Measurements from ENCODE around the gene TBCD. TPM values are rescaled to one million over a fixed set of nuclear protein-coding genes. Genes with fewer than 3 reads are reported as not detected.

Gene TBCD
- total and polyA plus RNA-seq, 8 donors: 28.7 to 161 (median 40.0) TPM

DNA sequence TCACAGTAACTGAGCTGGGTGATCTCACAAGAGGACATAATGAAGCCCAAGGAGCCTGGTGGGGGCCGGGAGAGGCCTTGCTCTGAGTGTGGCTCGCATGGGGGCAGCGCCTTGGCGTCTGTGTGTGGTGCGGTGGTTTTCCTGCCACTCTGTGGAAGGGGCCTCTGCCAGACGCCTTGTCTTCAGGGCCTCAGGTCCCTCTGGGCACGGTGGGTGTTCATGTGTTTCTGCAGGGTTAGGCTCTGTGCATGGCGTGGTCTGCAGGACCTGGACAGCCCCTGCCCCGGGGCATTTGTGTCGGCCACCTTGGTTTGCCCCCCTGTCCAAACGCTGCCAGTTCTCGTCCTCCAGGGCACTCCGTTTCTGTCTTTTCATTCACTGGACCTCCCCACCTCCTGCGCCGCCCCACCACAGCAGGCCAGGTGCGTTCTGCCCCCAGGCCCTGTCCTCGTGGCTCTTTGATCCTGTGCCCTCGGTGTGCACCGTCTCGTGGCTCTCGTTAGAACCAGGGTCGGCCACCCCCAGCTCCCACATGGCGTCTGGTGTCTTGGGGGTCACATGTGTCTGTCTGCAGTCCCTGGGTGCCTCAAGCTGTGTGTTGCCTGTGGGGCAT is 131.7 kb downstream of the TBCD start:
- H3K9me3 ChIP-seq: no peaks in the 10 kb centered on the region
- 56 to 59% methylated on average over 23 of the region's 23 CpGs for WGBS, 2 donors
- H3K27me3 ChIP-seq: no peaks in the 10 kb centered on the region
- TF ChIP-seq, protein P1, sequence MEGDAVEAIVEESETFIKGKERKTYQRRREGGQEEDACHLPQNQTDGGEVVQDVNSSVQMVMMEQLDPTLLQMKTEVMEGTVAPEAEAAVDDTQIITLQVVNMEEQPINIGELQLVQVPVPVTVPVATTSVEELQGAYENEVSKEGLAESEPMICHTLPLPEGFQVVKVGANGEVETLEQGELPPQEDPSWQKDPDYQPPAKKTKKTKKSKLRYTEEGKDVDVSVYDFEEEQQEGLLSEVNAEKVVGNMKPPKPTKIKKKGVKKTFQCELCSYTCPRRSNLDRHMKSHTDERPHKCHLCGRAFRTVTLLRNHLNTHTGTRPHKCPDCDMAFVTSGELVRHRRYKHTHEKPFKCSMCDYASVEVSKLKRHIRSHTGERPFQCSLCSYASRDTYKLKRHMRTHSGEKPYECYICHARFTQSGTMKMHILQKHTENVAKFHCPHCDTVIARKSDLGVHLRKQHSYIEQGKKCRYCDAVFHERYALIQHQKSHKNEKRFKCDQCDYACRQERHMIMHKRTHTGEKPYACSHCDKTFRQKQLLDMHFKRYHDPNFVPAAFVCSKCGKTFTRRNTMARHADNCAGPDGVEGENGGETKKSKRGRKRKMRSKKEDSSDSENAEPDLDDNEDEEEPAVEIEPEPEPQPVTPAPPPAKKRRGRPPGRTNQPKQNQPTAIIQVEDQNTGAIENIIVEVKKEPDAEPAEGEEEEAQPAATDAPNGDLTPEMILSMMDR (IDR thresholded peaks at IDR 0.05): no peak
- peak in 1 of 6 donors; percentile 78 for DNase-seq
- H3K4me3 ChIP-seq: peak overlapping the region in 2 of 4 donors; percentile 14 to 22
- H3K27ac ChIP-seq: peak overlapping the region; percentile 86 to 90 (median 89)
- no peak for ATAC-seq
- no peaks in the 10 kb centered on the region for H3K36me3 ChIP-seq
- intact Hi-C loops (cut with DNase I): no loop called here
- no peak for FAIRE-seq
- H3K4me1 ChIP-seq: peaks cover 26 to 37% (median 33%) of the 10 kb centered on the region in 3 donors

GRCh38 chr17:82884341-82884969 is 132.6 kb downstream of the TBCD start:
- intact Hi-C loops (cut with DNase I): no loop called here
- FAIRE-seq (no peak), DNase-seq (peak in 1 of 6 donors; percentile 69), ATAC-seq (no peak)
- Histone ChIP-seq H3K9me3 (no peaks in the 10 kb centered on the region), H3K4me1 (peaks cover 30 to 46% (median 41%) of the 10 kb centered on the region in 3 donors), H3K27ac (peak overlapping the region; percentile 86 to 90 (median 89)), H3K36me3 (no peaks in the 10 kb centered on the region), H3K27me3 (no peaks in the 10 kb centered on the region), H3K4me3 (no peak overlapping the region)
- TF ChIP-seq, protein P1 (IDR thresholded peaks at IDR 0.05): no peak
- WGBS, 2 donors: 86 to 87% methylated on average over 25 of the region's 25 CpGs

GRCh38 chr17:82884970-82885353 is 133.1 kb downstream of the TBCD start:
- Histone ChIP-seq H3K4me1 (peaks cover 35 to 50% (median 44%) of the 10 kb centered on the region in 3 donors), H3K4me3 (no peak overlapping the region), H3K9me3 (no peaks in the 10 kb centered on the region), H3K27me3 (no peaks in the 10 kb centered on the region), H3K27ac (peak overlapping the region in 2 of 4 donors; percentile 86 to 89), H3K36me3 (no peaks in the 10 kb centered on the region)
- ATAC-seq: no peak
- peak in 1 of 6 donors; percentile 36 for DNase-seq
- no peak for FAIRE-seq
- WGBS, 2 donors: 89 to 97% methylated on average over 5 of the region's 5 CpGs
- TF ChIP-seq, protein P1 (IDR thresholded peaks at IDR 0.05): no peak
- intact Hi-C loops (cut with DNase I): no loop called here

GRCh38 chr17:82887255-82888164 is 135.6 kb downstream of the TBCD start:
- H3K9me3 ChIP-seq: no peaks in the 10 kb centered on the region
- no peaks in the 10 kb centered on the region for H3K36me3 ChIP-seq
- no peak overlapping the region for H3K4me3 ChIP-seq
- intact Hi-C loops (cut with DNase I): no loop called here
- ATAC-seq: no peak
- TF ChIP-seq, protein P1 (IDR thresholded peaks at IDR 0.05): no peak
- DNase-seq: peak in 1 of 6 donors; percentile 22
- FAIRE-seq: no peak
- no peaks in the 10 kb centered on the region for H3K27me3 ChIP-seq
- peaks cover 39 to 54% (median 48%) of the 10 kb centered on the region in 3 donors for H3K4me1 ChIP-seq
- 96% methylated on average over 27 of the region's 27 CpGs for WGBS, 2 donors
- peak overlapping the region in 3 of 4 donors; percentile 90 to 94 (median 93) for H3K27ac ChIP-seq
